Cerebellar nuclear complex (tissue), 1 donor: ENCODE measurements around the gene SYNPO2L.
"Not testable (repeated sequence)": the region's sequence is repeated elsewhere in the genome, so short reads cannot be mapped to it uniquely, and the experiment has no call there.

Experiments used
- DNase-seq, 2 experiments: peaks; one replicate each; lab custom pipeline; 2025; lab: John Stamatoyannopoulos, UW

SYNPO2L gene

DNA sequence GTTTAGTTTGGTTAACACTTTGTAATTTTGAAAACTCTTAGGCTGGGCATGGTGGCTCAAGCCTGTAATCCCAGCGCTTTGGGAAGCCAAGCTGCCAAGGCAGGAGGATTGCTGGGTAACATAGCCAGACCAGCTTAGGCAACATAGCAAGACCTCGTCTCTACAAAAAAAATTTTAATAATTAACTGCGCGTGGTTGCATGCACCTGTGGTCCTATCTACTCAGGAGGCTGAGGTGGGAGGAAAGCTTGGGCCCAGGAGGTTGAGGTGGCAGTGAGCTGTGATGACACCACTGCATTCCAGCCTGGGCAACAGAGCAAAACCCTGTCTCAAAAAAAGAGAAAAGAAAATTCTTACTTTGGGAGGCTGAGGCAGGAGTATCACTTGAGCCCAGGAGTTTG is 32.8 kb downstream of the SYNPO2L start:
- DNase-seq = no peak

DNA sequence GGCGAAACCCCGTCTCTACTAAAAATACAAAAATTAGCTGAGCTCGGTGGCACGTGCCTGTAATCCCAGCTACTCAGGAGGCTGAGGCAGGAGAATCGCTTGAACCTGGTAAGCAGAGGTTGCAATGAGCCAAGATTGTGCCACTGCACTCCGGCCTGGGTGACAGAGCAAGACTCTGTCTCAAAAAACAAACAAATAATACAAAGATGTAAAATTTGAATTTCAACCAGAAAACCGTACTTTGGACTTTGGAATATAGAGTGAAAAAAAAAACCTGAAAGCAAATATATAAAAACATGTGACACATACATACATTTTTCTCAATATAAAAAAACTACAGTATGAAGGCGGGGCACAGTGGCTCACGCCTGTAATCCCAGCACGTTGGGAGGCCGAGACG is 34.9 kb downstream of the SYNPO2L start:
- not testable (repeated sequence) for DNase-seq

GRCh38 chr10:73617143-73617542 is 38.7 kb downstream of the SYNPO2L start:
- DNase-seq = not testable (repeated sequence)

DNA sequence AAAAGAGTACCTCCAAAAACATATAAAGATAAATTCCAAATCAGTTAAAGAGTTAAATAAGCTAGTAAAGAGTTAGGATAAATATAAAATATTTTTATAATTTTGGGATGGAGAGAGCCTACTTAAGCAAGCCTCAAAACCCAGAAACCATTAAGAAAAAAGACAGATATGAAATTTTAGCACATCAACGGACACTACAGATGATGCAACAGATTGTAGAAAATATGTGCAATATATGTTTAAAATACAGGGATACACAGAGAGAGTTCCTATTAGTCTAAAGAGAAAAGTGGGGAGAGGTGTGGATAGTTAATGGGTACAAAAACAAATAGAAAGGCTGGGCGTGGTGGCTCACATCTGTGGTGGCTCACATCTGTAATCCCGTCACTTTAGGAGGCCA is 41.1 kb downstream of the SYNPO2L start:
- DNase-seq = no peak

DNA sequence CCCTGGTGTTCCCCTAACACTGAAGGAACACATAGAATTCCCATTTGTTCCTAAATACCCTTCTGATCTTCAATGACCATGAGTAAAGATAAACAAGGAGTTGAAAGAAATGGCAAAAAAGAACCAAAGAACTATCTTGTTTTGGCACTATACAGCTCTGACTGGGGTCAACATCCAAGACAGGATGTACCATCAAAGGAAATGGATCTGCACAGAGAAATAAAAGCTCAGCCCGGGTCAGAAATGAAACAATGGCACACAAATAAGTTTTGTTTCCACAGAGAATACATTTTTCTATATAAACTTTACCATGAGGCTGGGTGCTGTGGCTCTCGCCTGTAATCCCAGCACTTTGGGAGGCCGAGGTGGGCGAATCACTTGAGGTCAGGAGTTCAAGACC is 46.7 kb downstream of the SYNPO2L start:
- DNase-seq = no peak

DNA sequence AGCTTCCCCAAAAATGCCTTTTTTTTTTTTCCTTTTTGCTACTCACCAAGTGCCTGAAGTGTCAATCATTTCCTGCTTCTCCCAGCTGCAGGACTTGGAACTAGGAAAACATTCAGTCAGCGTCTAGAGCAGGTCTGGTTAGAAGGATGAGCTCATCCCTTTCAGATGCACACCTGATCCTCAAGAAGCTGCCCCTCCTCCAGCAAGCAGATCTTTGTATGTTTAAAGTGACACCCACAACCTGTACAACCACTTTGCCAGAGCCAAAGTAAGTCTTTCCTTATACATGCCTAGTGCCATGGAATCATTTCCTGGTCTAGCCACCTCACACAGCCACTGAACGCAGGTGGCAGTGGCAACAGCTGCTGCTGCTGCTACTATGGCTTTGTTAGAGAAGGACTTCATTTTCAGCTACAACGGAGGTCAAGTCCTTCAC is 54.3 kb downstream of the SYNPO2L start:
- no peak for DNase-seq

GRCh38 chr10:73597346-73597745 is 58.5 kb downstream of the SYNPO2L start:
- DNase-seq = no peak
